Epithelial cell of esophagus (primary cell): ENCODE results near the gene TMEM131.
"Not testable (repeated sequence)": the region's sequence is repeated elsewhere in the genome, so short reads cannot be mapped to it uniquely, and the experiment has no call there.

Experiments used
- DNase-seq: peaks from one replicate; pipeline ENCODE4 v3.0.0; 2010; ENCODE audit warnings: low read depth
- H3K4me3 ChIP-seq: 2 replicates; pipeline ENCODE4 v1.5.1; 2011; ENCODE audit warnings: mild to moderate bottlenecking, low read length, control low read depth
- TF ChIP-seq, protein P1 (sequence below): IDR thresholded peaks from 2 replicates; pipeline ENCODE4 v1.5.1; 2011; ENCODE audit warnings: low read depth, mild to moderate bottlenecking, low read length, control low read depth, inconsistent platforms; ENCODE audit not compliant: insufficient read depth; ENCODE audit errors: missing control alignments

The TMEM131 gene

DNA sequence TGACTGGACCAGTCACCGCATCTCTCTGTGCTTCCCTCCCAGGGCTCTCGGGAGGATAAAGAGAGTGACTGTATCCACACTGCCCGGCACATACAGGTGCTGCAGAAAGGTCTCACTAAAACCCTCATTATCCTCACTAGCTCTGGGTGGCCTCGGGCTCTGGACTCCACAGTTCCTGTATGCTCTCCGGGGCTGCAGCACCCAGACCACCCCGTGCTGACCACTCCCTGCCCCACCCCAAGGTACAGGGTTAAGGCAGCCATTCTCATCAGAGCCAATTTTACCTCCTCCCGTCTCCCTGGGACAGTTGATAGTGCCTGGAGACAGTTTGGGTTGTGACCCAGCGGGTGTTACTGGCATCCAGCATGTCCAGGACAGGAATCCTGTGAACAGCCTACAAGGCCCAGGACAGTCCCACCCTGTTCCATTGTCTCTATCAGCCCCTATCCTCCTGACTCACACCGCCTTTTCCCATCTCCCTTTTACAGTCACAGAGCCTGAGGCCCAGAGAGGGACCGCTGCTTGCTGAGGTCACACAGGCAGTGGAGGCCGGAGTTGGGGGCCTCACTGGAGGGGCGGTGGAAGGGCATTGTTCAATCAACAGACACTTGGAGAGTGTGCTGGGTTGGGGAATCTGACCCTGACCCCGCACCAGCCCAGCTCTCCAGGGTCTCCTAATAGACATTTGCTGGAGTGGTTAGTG is 280.6 kb downstream of the TMEM131 start:
- DNase-seq = no peak
- H3K4me3 ChIP-seq = no peak overlapping the region
- TF ChIP-seq, protein P1, sequence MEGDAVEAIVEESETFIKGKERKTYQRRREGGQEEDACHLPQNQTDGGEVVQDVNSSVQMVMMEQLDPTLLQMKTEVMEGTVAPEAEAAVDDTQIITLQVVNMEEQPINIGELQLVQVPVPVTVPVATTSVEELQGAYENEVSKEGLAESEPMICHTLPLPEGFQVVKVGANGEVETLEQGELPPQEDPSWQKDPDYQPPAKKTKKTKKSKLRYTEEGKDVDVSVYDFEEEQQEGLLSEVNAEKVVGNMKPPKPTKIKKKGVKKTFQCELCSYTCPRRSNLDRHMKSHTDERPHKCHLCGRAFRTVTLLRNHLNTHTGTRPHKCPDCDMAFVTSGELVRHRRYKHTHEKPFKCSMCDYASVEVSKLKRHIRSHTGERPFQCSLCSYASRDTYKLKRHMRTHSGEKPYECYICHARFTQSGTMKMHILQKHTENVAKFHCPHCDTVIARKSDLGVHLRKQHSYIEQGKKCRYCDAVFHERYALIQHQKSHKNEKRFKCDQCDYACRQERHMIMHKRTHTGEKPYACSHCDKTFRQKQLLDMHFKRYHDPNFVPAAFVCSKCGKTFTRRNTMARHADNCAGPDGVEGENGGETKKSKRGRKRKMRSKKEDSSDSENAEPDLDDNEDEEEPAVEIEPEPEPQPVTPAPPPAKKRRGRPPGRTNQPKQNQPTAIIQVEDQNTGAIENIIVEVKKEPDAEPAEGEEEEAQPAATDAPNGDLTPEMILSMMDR = no peak

DNA sequence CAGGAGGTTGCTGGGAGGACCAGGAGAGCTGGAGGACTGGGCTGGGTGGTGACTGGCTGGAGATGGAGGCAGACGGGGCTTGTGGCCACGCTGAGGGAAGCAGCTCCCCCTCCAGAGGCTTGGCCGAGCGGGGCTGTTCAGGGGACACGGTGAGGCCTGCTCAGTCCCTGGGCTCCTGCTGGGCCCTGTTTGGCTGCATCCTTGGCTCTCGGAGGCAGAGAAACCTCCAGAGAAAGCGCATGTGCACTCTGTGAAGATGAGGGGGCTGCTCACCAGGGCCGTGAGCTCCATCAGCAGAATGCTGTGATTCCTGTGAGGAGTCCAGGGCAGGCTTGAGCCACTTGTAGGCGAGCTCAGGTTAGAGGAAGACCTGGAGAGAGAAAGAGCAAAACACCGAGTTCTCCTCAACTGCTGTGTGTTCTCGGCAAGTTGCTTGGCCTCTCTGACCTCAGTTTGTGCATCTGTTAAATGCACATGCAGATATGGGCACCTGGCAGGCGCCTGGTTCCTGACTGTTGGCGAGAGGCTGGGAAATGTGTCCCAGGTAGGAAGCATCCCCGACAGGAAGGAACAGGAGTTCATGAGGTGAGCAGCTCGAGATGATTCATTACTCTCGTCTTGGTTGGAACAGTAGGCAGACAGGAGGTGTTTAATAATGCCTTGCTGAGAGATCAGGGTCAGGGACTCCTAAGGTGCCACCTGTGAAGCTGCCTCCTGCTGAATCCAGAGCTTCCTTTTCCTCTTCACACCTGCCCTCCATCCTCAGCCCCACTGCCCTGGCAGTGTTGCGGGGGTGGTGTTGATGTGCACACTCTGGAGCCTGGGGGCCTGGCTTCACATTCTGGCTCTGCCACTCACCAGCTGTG is 281.4 kb downstream of the TMEM131 start:
- peak; percentile 62 for DNase-seq
- TF ChIP-seq, protein P1 = no peak
- H3K4me3 ChIP-seq = no peak overlapping the region

DNA sequence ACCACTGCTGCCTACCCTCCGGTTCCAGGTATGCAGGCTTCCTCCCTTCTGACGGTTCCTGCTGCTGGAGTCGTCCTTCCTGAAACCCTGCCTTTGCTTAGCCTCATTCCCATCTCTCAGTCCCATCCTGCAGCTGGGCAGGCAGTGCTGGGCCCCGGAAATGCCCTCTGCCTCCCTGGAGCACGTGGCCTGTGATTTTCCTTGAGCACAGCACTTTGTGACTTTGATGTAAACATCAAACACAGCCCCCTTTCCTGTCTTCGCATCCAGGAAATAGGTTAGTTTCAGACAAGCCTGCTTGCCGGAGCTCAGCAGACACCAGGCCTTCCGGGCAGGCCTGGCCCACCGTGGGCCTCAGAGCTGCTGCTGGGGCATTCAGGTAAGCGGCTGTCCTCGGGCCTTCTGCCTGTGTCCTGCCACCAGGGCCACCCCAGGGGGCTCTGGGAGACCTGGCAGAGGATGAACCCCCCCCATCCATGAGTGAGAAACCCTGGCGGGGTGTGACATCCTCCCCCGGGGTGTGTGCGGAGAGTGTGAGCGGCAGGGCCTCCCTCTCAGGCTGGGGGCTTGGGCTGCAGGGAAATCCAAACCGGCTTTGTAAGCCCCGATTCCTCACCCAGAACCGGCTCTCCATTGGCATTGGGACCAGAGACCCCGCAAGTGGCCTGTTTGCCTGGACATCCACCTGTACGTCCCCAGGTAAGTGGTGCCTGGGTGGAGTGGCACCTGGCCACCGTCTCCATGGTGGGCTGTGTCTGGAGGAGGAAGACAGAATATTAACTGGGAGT is 282.3 kb downstream of the TMEM131 start, which contains the start of gene ZAP70:
Gene ZAP70 (plus strand): TSS at position 281 of the 788 bp plus-strand sequence. CDS start 10,461 bp downstream, outside the sequence.
- DNase-seq = no peak
- TF ChIP-seq, protein P1 = no peak
- H3K4me3 ChIP-seq = no peak within 1 kb of the TSS

DNA sequence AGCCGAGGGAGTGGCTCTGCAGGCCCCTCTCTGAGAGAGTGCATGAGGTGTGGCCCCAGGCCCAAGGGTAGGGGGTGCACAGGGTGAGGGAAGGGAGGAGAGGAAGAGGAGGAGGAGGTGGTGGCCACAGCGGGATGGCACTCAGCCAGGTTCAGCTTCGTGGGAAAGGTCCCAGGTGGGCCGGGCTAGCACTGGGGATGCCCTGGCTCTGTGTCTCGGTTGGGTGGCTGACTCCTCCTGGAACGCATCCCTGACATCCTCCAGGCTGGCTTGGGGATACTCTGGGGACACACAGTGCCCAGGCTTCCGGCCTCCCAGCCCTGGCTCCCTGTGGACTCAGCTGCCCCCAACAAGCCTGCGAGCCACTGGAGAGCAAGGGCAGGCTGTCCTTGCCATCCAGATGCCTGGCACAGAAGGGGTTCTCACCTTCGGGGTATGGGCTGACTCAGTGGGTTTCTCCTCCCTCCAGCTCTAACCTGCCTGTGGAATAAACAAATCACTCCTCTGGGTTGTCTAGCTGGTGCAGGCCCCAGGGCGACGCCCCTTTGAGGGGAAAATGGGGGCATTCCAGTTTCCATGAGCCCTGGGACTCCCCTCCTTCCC is 283.0 kb downstream of the TMEM131 start:
- TF ChIP-seq, protein P1 = no peak
- no peak for DNase-seq
- H3K4me3 ChIP-seq = no peak overlapping the region

DNA sequence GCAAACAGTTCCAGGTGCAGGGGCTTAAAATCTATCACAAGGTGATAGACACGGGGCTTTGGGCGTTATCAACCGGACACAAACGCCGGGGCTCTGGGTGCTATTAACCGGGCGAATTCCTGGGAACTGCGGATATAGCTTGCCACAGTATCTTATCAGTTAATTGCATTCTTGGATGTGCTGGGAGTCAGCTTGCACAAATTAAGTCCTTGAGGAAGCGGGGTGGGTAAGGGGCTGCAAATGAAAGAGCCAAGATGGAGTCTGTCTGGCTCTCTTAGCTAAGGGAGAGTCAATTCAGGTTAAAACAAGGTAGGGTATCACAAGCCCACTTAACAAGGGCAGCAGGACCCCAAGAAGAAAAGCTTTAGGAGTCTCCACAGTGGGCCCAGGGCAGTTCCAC is 283.6 kb downstream of the TMEM131 start:
- DNase-seq, H3K4me3 ChIP-seq: not testable (repeated sequence)

DNA sequence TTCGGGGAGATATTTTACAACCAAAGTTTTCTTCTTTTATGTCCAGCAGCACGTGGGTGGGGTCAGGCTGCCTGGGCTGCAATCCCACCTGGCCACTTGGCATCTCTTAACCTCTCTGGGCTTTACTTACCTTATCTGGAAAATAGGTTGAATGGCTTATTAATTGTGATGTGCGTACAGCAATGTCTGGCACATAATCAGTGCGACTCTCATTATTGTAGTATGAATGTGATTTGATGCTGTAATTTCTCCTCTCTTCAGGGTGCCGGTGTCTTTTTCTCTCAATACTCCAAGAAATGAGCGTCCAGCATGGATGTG is 284.4 kb downstream of the TMEM131 start:
- no peak overlapping the region for H3K4me3 ChIP-seq
- no peak for DNase-seq
- TF ChIP-seq, protein P1 = no peak
